ENCODE measurements around the gene ADM2.

GRCh38 chr22:50529416-50529896, 48.1 kb downstream of the ADM2 start:
- TF ChIP-seq NR3C1 (CRISPR knock-in tag; IDR thresholded peaks at IDR 0.05) (no peak), E2F5 (CRISPR knock-in tag; conservative IDR thresholded peaks at IDR 0.05) (no peak), CTCF (CRISPR knock-in tag; IDR thresholded peaks at IDR 0.05) (no peak), CBX5 (CRISPR knock-in tag; IDR thresholded peaks at IDR 0.05; ENCODE audit: borderline replicate concordance) (no peak), POGZ (CRISPR knock-in tag; IDR thresholded peaks at IDR 0.05) (no peak)

Measured in HepG2 (cell line).